CD14-positive monocyte (primary cell): ENCODE results near the gene ZXDC. TPM values are rescaled to one million over a fixed set of nuclear protein-coding genes. Genes with fewer than 3 reads are reported as not detected.

Experiments used
- DNase-seq, 3 donors: peaks; one replicate each; pipeline ENCODE4 v3.0.0-alpha.2; 2011 to 2022
- H2AFZ ChIP-seq: 2 replicates; pipeline ENCODE4 v1.6.0; 2012; ENCODE audit warnings: mild to moderate bottlenecking, low read depth, low read length, inconsistent platforms; ENCODE audit not compliant: insufficient read depth, poor library complexity, severe bottlenecking
- H3K27ac ChIP-seq, 2 donors: 1 replicate in 1 of 2; 2 replicates in 1 of 2; pipeline ENCODE4 v1.5.1; 2012 to 2013; ENCODE audit warnings: low read length in 2 of 2, control low read depth in 1 of 2, inconsistent platforms in 1 of 2, low read depth in 1 of 2, mild to moderate bottlenecking in 1 of 2
- H3K27me3 ChIP-seq, 2 donors: one replicate each; pipeline versions ENCODE4 v1.6.0 to v1.6.1; 2011 to 2013; ENCODE audit warnings: low read length in 2 of 2; ENCODE audit not compliant: control insufficient read depth in 2 of 2, insufficient read depth in 2 of 2
- H3K36me3 ChIP-seq, 2 donors: replicated peaks in 1 of 2; 1 replicate in 1 of 2; 2 replicates in 1 of 2; pipeline versions ENCODE4 v1.5.1 to v1.6.1; 2012 to 2013; ENCODE audit warnings: low read length in 2 of 2, control low read depth in 1 of 2, inconsistent platforms in 1 of 2, mild to moderate bottlenecking in 1 of 2; ENCODE audit not compliant: insufficient read depth in 2 of 2, control insufficient read depth in 1 of 2
- H3K4me1 ChIP-seq, 2 donors: 1 replicate in 1 of 2; 2 replicates in 1 of 2; pipeline versions ENCODE4 v1.5.1 to v1.6.1; 2012 to 2013; ENCODE audit warnings: low read length in 2 of 2, control low read depth in 1 of 2, inconsistent platforms in 1 of 2, mild to moderate bottlenecking in 1 of 2, moderate library complexity in 1 of 2; ENCODE audit not compliant: insufficient read depth in 2 of 2, control insufficient read depth in 1 of 2
- H3K4me2 ChIP-seq: replicated peaks from 2 replicates; pipeline ENCODE3; 2012; ENCODE audit warnings: low read length, moderate library complexity, mild to moderate bottlenecking; ENCODE audit not compliant: poor library complexity, severe bottlenecking; ENCODE audit errors: extremely low read depth
- H3K4me3 ChIP-seq, 3 experiments: fragments of 200-600 bp in 1 of 3; sonication (generic) in 1 of 3; replicated peaks in 1 of 3; 1 replicate in 2 of 3; 2 replicates in 1 of 3; pipeline ENCODE4 v1.5.1; 2011 to 2013; ENCODE audit warnings: low read length in 3 of 3, mild to moderate bottlenecking in 3 of 3, control low read depth in 2 of 3, low read depth in 2 of 3, inconsistent platforms in 1 of 3, moderate library complexity in 1 of 3
- H3K79me2 ChIP-seq: 2 replicates; pipeline ENCODE4 v1.6.0; 2012; ENCODE audit warnings: mild to moderate bottlenecking, control low read depth, inconsistent platforms, low read length, moderate library complexity; ENCODE audit not compliant: insufficient read depth
- H3K9ac ChIP-seq: 2 replicates; pipeline ENCODE4 v1.6.0; 2017; ENCODE audit warnings: low read length, mild to moderate bottlenecking; ENCODE audit not compliant: insufficient read depth, poor library complexity, severe bottlenecking
- H3K9me3 ChIP-seq, 2 donors: replicated peaks in 1 of 2; 1 replicate in 1 of 2; 2 replicates in 1 of 2; pipeline versions ENCODE4 v1.5.1 to v1.6.1; 2012 to 2013; ENCODE audit warnings: low read length in 2 of 2, control low read depth in 1 of 2; ENCODE audit not compliant: control insufficient read depth in 1 of 2, insufficient read depth in 1 of 2
- H4K20me1 ChIP-seq: 2 replicates; pipeline ENCODE4 v1.6.0; 2012; ENCODE audit warnings: mild to moderate bottlenecking, low read length, control low read depth, moderate library complexity; ENCODE audit not compliant: insufficient read depth
- H3K27ac Mint-ChIP-seq, 7 donors: one replicate each; pipeline ENCODE4 v1.8.0; 2020; ENCODE audit warnings: mild to moderate bottlenecking in 7 of 7, mixed read lengths in 7 of 7, moderate library complexity in 6 of 7, inconsistent platforms in 2 of 7
- H3K27me3 Mint-ChIP-seq, 3 donors: one replicate each; pipeline ENCODE4 v1.8.0; 2021 to 2022; ENCODE audit warnings: low read depth in 3 of 3, mild to moderate bottlenecking in 3 of 3, mixed read lengths in 3 of 3, moderate library complexity in 3 of 3, inconsistent platforms in 1 of 3
- H3K36me3 Mint-ChIP-seq, 2 donors: one replicate each; pipeline ENCODE4 v1.8.0; 2020; ENCODE audit warnings: mixed read lengths in 2 of 2, inconsistent platforms in 1 of 2, mild to moderate bottlenecking in 1 of 2
- H3K4me1 Mint-ChIP-seq: one replicate; pipeline ENCODE4 v1.8.0; 2020; ENCODE audit warnings: mild to moderate bottlenecking, mixed read lengths
- H3K4me3 Mint-ChIP-seq, 2 donors: one replicate each; pipeline ENCODE4 v1.8.0; 2020; ENCODE audit warnings: mild to moderate bottlenecking in 2 of 2, mixed read lengths in 2 of 2, moderate library complexity in 1 of 2
- H3K9me3 Mint-ChIP-seq, 7 donors: one replicate each; pipeline ENCODE4 v1.8.0; 2020 to 2022; ENCODE audit warnings: mixed read lengths in 7 of 7, mild to moderate bottlenecking in 6 of 7, moderate library complexity in 6 of 7, inconsistent platforms in 2 of 7
- WGBS: methylation state at CpG from one replicate; pipeline ENCODE4 v1.1.5; 2013; ENCODE audit warnings: missing lambda C conversion rate; ENCODE audit not compliant: insufficient coverage; 5-methylcytosine and 5-hydroxymethylcytosine counted together
- intact Hi-C, 2 donors: fragments of 100-400 bp; cut with micrococcal nuclease; formaldehyde crosslinking; loops; one replicate each; pipeline versions ENCODE4 v1.15.0 to v1.15.1; 2023
- polyA plus RNA-seq, 3 donors: library from polyadenylated mRNA; depleted of rRNA in 1 of 3; unstranded in 2 of 3; stranded (reverse) in 1 of 3; fragments of 300-500 nt in 2 of 3; fragments of >200 nt in 1 of 3; fragmentation: Illumina TruSeq in 2 of 3; gene quantifications; 1 replicate in 2 of 3; 2 replicates in 1 of 3; pipeline ENCODE4 v1.2.3, GENCODE V29; 2012 to 2021
- TF ChIP-seq, protein P1 (sequence below): fragments of 200-600 bp; IDR thresholded peaks from one replicate; pipeline ENCODE4 v1.8.0; 2022; ENCODE audit warnings: antibody characterized with exemption, mild to moderate bottlenecking

Gene ZXDC
- polyA plus RNA-seq, 3 donors, result 6.3 to 44.8 (median 9.7) TPM

GRCh38 chr3:126503701-126504100, 28.0 kb upstream of the ZXDC start:
- H2AFZ ChIP-seq, result no peak overlapping the region
- H3K36me3 Mint-ChIP-seq, result no peaks in the 10 kb centered on the region
- H3K27me3 ChIP-seq, result no peaks in the 10 kb centered on the region
- H3K27me3 Mint-ChIP-seq, result peaks cover 5 to 7% (median 6%) of the 10 kb centered on the region in 3 donors
- H3K4me1 Mint-ChIP-seq, result no peaks in the 10 kb centered on the region
- H3K9me3 ChIP-seq, result no peaks in the 10 kb centered on the region
- intact Hi-C loops, result no loop called here
- no peaks in the 10 kb centered on the region for H3K36me3 ChIP-seq
- DNase-seq, result no peak
- H3K79me2 ChIP-seq, result no peaks in the 10 kb centered on the region
- TF ChIP-seq, protein P1, sequence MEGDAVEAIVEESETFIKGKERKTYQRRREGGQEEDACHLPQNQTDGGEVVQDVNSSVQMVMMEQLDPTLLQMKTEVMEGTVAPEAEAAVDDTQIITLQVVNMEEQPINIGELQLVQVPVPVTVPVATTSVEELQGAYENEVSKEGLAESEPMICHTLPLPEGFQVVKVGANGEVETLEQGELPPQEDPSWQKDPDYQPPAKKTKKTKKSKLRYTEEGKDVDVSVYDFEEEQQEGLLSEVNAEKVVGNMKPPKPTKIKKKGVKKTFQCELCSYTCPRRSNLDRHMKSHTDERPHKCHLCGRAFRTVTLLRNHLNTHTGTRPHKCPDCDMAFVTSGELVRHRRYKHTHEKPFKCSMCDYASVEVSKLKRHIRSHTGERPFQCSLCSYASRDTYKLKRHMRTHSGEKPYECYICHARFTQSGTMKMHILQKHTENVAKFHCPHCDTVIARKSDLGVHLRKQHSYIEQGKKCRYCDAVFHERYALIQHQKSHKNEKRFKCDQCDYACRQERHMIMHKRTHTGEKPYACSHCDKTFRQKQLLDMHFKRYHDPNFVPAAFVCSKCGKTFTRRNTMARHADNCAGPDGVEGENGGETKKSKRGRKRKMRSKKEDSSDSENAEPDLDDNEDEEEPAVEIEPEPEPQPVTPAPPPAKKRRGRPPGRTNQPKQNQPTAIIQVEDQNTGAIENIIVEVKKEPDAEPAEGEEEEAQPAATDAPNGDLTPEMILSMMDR, result no peak
- no peak overlapping the region for H3K4me3 Mint-ChIP-seq
- no peaks in the 10 kb centered on the region for H3K9me3 Mint-ChIP-seq
- no peak overlapping the region for H3K4me2 ChIP-seq
- WGBS, result 98% methylated on average over 5 of the region's 10 CpGs
- no peaks in the 10 kb centered on the region for H4K20me1 ChIP-seq
- no peak overlapping the region for H3K27ac Mint-ChIP-seq
- H3K27ac ChIP-seq, result no peak overlapping the region
- no peak overlapping the region for H3K4me3 ChIP-seq
- no peak overlapping the region for H3K9ac ChIP-seq
- H3K4me1 ChIP-seq, result no peaks in the 10 kb centered on the region

GRCh38 chr3:126502656-126503055, 27.0 kb upstream of the ZXDC start:
- H3K9me3 Mint-ChIP-seq, result no peaks in the 10 kb centered on the region
- H3K4me3 Mint-ChIP-seq, result no peak overlapping the region
- no peak overlapping the region for H3K9ac ChIP-seq
- H3K9me3 ChIP-seq, result no peaks in the 10 kb centered on the region
- H3K36me3 Mint-ChIP-seq, result no peaks in the 10 kb centered on the region
- H3K27ac ChIP-seq, result no peak overlapping the region
- no peaks in the 10 kb centered on the region for H3K36me3 ChIP-seq
- no peaks in the 10 kb centered on the region for H4K20me1 ChIP-seq
- 100% methylated on average over 1 of the region's 1 CpG for WGBS
- H3K4me1 ChIP-seq, result no peaks in the 10 kb centered on the region
- H3K79me2 ChIP-seq, result no peaks in the 10 kb centered on the region
- no peak overlapping the region for H3K27ac Mint-ChIP-seq
- H3K4me2 ChIP-seq, result no peak overlapping the region
- H3K4me3 ChIP-seq, result no peak overlapping the region
- TF ChIP-seq, protein P1, result no peak
- no peaks in the 10 kb centered on the region for H3K27me3 ChIP-seq
- intact Hi-C loops, result no loop called here
- no peaks in the 10 kb centered on the region for H3K4me1 Mint-ChIP-seq
- no peak for DNase-seq
- H3K27me3 Mint-ChIP-seq, result peaks cover 3 to 7% (median 6%) of the 10 kb centered on the region in 3 donors
- H2AFZ ChIP-seq, result no peak overlapping the region
